ENCODE measurements around the gene RAB3GAP2.

- TF ChIP-seq YY1 (IDR thresholded peaks at IDR 0.05; ENCODE audit: insufficient read depth, insufficient read length) (no peak), SUZ12 (IDR thresholded peaks at IDR 0.05; ENCODE audit: extremely low read depth, insufficient read depth, insufficient read length) (no peak), ZNF274 (IDR thresholded peaks at IDR 0.05; ENCODE audit: low read depth, low read length) (no peak)
These were observed 33.0 kb downstream of the RAB3GAP2 start for GRCh38 chr1:220239213-220239612.
